ENCODE results near the gene REPIN1.

REPIN1 gene

GRCh38 chr7:150397346-150398107, 28.9 kb downstream of the REPIN1 start:
- no peak for DNase-seq

- DNase-seq = no peak
Measured at GRCh38 chr7:150398108-150398964, 29.7 kb downstream of the REPIN1 start.

GRCh38 chr7:150398965-150399320, 30.3 kb downstream of the REPIN1 start:
- no peak for DNase-seq

- no peak for DNase-seq
Measured at GRCh38 chr7:150399421-150400007, 30.9 kb downstream of the REPIN1 start.

- no peak for DNase-seq
Measured at GRCh38 chr7:150400008-150400787, 31.6 kb downstream of the REPIN1 start.

GRCh38 chr7:150400788-150401423, 32.3 kb downstream of the REPIN1 start:
- DNase-seq = no peak

- no peak for DNase-seq
Measured at GRCh38 chr7:150401424-150401790, 32.8 kb downstream of the REPIN1 start.

GRCh38 chr7:150401861-150402631, 33.4 kb downstream of the REPIN1 start:
- no peak for DNase-seq

- no peak for DNase-seq
Measured at GRCh38 chr7:150402671-150403321, 34.2 kb downstream of the REPIN1 start.

GRCh38 chr7:150403376-150404171, 35.0 kb downstream of the REPIN1 start:
- no peak for DNase-seq

GRCh38 chr7:150404172-150404804, 35.7 kb downstream of the REPIN1 start:
- no peak for DNase-seq

- DNase-seq = peak; percentile 95
Measured at GRCh38 chr7:150404805-150405583, 36.4 kb downstream of the REPIN1 start.

GRCh38 chr7:150405584-150406311, 37.1 kb downstream of the REPIN1 start:
- DNase-seq = peak; percentile 62

GRCh38 chr7:150406312-150406566, 37.6 kb downstream of the REPIN1 start:
- DNase-seq = no peak

- DNase-seq = no peak
Measured at GRCh38 chr7:150406567-150407421, 38.2 kb downstream of the REPIN1 start.

GRCh38 chr7:150407588-150408392, 39.2 kb downstream of the REPIN1 start:
- DNase-seq = no peak

Data from 8988T (cell line).